ENCODE results near the gene MCC. TPM values are rescaled to one million over a fixed set of nuclear protein-coding genes. Genes with fewer than 3 reads are reported as not detected.

MCC gene
- total and polyA plus RNA-seq, 7 donors: 1.4 to 13.8 (median 4.4) TPM

DNA sequence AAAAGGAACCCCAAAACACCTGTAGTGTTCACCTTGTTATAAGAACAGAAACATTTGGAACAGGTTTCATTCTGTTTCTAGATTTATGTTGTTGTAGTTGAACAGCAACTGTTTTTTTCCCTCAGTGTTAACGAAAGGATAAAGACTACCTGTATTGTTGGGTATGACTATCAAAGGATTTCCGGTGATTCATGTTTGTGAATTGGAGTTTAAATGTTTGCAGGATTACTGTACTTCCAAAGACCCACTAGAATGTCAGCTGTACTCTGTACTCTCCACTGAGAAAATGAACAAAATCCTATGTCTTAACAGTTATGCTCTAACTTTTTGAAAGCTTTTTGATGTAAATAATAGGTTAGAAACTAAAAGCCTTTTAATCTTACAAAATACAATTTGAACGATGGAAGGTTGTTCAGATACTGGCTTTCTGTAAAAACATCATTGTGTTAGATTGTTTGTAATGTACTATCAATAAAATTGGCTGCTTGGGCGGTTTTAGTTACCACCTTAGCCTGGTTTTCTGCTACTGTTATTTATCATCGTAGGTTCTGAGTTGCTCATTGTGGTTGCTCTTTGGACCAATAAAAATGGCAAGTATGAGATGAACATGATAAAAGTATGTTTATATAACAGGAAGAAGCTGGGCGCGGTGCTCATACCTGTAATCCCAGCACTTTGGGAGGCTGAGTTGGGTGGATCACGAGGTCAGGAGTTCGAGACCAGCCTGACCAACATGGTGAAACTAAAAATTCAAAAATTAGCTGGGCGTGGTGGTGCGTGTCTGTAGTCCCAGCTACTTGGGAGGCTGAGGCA, 467.6 kb downstream of the MCC start:
- Histone ChIP-seq H3K27ac (no peak overlapping the region), H3K36me3 (ENCODE audit: insufficient read depth in 1 of 2, low read depth in 1 of 2) (peaks cover 3 to 30% of the 10 kb centered on the region in 2 donors), H3K4me3 (no peak overlapping the region), H3K4me1 (peaks cover 3% of the 10 kb centered on the region), H3K9me3 (no peaks in the 10 kb centered on the region), H3K27me3 (ENCODE audit: insufficient read depth in 3 of 3, low read length in 2 of 3) (no peaks in the 10 kb centered on the region)
- DNase-seq: no peak
- intact Hi-C loops (cut with DNase I): no loop called here
- 87 to 97% (median 92%) methylated on average over 11 of the region's 11 CpGs for WGBS, 3 donors
- ATAC-seq: no peak
- no peak for TF ChIP-seq CTCF (IDR thresholded peaks at IDR 0.05)

DNA sequence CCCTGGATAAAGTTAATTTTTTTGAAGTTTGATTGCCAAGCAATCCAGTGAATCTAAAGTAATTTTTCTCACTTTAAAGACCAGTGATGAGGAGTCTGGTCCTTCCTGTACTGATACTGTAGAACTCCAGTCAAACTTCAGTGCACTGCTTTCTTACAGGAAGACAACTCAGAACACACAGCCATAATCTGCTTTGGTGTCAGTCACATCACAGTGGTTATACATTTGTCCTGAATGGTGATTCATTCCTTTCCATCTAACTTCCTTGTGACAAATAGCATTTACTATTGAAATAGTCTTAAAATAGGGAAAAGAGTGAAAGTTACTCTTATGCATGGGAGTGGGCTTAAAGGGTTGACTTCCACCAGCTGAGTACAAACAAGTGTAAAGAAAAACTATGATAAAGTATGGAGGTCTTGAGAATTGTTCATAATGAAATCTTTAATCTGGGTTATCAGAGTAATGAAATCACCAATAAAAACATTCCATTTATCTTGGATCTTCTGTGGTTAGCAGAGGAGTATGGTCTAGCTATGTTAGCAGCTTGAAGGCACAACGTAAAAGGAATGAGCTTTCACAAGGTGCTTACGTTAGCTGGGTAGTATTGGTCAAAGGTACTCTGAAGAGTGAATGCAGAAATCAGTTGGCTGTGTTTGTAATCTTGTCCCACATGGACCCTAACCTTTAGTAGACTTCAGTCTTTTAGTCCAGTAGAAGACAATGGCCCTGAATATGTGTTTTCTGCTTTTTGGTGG, 470.2 kb downstream of the MCC start:
- WGBS, 3 donors: 88 to 99% (median 96%) methylated on average over 2 of the region's 2 CpGs
- no peak for TF ChIP-seq CTCF (IDR thresholded peaks at IDR 0.05)

GRCh38 chr5:113005454-113005853, 482.8 kb downstream of the MCC start:
- DNase-seq: no peak
- H3K27me3 ChIP-seq (ENCODE audit: insufficient read depth in 3 of 3, low read length in 2 of 3): no peaks in the 10 kb centered on the region
- no peak for TF ChIP-seq CTCF (IDR thresholded peaks at IDR 0.05)
- H3K36me3 ChIP-seq (ENCODE audit: insufficient read depth in 1 of 2, low read depth in 1 of 2): peaks cover 2 to 81% of the 10 kb centered on the region in 2 donors
- intact Hi-C loops (cut with DNase I): no loop called here
- ATAC-seq: no peak
- H3K4me1 ChIP-seq: no peaks in the 10 kb centered on the region
- H3K4me3 ChIP-seq: no peak overlapping the region
- WGBS, 3 donors: 85 to 89% (median 88%) methylated on average over 1 of the region's 1 CpG
- no peak overlapping the region for H3K27ac ChIP-seq
- no peaks in the 10 kb centered on the region for H3K9me3 ChIP-seq

More for the DNA sequence above, 470.2 kb downstream of the MCC start:
- Histone ChIP-seq H3K9me3 (no peaks in the 10 kb centered on the region), H3K27ac (no peak overlapping the region), H3K4me1 (peaks cover 3% of the 10 kb centered on the region), H3K36me3 (ENCODE audit: insufficient read depth in 1 of 2, low read depth in 1 of 2) (peaks cover 3 to 47% of the 10 kb centered on the region in 2 donors), H3K4me3 (no peak overlapping the region), H3K27me3 (ENCODE audit: insufficient read depth in 3 of 3, low read length in 2 of 3) (no peaks in the 10 kb centered on the region)
- DNase-seq: no peak
- intact Hi-C loops (cut with DNase I): no loop called here
- ATAC-seq: no peak

DNA sequence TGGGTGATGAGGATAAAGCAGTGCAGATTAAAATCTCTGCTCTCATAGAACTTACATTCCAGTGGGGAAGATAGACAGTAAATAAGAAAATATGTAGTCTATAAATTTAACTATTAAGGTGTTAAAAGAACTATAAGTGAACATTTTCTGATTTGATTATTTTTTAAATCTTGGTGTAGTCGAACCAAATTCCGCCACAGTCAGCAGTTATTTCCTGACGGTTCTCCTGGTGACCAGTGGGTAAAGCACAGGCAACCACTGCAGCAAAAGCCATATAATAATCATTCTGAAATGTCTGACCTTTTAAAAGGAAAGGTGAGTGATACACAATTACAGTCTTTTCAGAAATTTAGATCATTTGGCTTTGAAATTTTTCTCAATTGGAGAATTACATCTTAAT, 484.5 kb downstream of the MCC start:
- Histone ChIP-seq H3K4me1 (no peaks in the 10 kb centered on the region), H3K27me3 (ENCODE audit: insufficient read depth in 3 of 3, low read length in 2 of 3) (no peaks in the 10 kb centered on the region), H3K9me3 (no peaks in the 10 kb centered on the region), H3K27ac (no peak overlapping the region), H3K36me3 (ENCODE audit: insufficient read depth in 1 of 2, low read depth in 1 of 2) (peaks cover 2 to 64% of the 10 kb centered on the region in 2 donors), H3K4me3 (no peak overlapping the region)
- intact Hi-C loops (cut with DNase I): no loop called here
- DNase-seq (no peak), ATAC-seq (no peak)
- WGBS, 3 donors: 77 to 78% (median 78%) methylated on average over 3 of the region's 3 CpGs
- no peak for TF ChIP-seq CTCF (IDR thresholded peaks at IDR 0.05)

Measured in psoas muscle (tissue), 8 donors.